IPS-11a (cell line): ENCODE measurements around the gene VPS26C.

ENCODE experiments used
- H3K4me3 ChIP-seq: one replicate; pipeline ENCODE4 v1.5.1; 2013; ENCODE audit warnings: low read depth, low read length, control low read depth

Gene VPS26C

DNA sequence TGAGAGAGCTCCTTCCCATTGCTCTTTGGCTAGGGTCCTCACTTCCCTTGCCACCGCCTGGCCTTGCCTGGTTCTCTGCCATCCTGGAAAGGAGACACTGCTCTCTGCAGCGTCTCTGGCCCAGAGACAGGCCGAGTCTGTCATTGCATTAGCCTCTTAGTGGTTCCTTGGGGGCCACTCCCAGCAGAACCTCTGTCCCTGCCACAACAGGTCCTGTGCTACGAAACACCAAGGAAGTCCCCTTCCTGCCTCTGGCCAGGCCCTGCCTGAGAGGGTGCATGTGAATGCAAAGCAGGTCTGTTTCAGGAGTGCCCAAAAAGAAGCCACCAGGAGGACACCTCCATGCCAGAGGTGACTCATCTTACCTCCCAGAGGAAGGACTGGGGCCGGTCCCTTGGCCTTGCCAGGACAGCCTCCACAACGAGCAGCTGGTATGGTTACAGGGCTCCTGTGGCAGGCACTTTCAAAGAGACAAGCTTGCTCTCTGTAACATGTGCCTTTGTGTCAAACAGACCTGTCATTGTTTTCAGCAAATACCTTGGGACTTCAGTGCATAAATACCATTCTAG, 59.6 kb downstream of the VPS26C start:
- H3K4me3 ChIP-seq = no peak overlapping the region

DNA sequence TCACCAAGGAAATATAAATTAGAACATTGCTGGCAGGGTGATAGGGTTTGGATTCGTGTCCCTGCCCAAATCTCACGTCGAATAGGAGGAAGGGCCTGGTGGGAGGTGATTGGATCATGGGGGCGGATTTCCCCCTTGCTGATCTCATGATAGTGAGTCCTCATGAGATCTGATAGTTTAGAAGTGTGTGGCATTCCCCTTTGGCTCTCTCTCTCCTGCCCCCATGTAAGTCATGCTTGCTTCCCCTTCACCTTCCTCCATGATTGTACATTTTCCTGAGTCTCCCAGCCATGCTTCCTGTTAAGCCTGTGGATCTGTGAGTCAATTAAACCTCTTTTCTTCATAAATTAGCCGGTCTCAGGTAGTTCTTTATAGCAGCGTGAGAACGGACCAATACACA, 60.6 kb downstream of the VPS26C start:
- H3K4me3 ChIP-seq = no peak overlapping the region

- H3K4me3 ChIP-seq = no peak overlapping the region
Measured at GRCh38 chr21:37204580-37204979, 62.6 kb downstream of the VPS26C start.

- H3K4me3 ChIP-seq = no peak overlapping the region
Measured at GRCh38 chr21:37202221-37203110, 64.7 kb downstream of the VPS26C start.

DNA sequence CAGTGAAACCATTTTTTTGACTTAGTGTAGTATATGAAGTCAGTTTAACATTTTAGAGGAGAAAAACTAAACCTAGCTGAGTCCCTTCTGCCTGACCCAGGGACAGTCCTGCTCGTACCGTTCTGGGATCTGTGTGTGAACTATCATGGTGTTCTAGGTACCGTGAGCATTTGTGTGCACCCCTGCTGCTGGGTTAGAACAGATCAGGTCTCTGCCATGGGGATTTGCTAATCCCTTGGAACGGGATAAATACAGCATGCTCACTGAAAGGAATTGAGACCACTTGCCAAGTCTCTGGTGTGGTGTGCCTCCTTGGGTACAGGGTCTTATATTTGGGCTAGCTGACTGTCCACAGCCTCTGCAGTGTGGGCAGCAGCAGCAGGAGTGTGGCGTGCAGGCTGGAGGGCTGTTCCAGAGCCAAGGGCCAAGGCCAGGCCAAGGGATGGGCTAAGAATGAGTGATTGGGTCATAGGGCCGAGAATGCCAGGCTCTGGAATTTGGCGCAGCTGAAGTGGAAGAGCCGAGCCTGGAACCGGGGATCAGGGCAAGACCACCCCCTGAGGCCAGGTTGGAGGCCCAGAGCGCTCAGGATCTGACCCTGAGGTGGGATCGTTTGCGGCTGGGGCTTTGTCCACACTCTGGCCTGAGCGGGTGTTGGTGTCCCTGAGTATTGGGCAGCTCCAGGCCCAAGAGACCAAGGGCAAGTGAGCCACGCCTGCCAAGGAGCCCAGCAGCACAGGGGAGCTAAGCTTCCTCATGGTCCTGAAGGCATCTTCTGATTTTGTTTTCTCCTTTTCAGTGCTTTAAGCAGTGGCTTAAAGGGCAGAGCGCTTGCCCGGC, 66.3 kb downstream of the VPS26C start:
- no peak overlapping the region for H3K4me3 ChIP-seq

DNA sequence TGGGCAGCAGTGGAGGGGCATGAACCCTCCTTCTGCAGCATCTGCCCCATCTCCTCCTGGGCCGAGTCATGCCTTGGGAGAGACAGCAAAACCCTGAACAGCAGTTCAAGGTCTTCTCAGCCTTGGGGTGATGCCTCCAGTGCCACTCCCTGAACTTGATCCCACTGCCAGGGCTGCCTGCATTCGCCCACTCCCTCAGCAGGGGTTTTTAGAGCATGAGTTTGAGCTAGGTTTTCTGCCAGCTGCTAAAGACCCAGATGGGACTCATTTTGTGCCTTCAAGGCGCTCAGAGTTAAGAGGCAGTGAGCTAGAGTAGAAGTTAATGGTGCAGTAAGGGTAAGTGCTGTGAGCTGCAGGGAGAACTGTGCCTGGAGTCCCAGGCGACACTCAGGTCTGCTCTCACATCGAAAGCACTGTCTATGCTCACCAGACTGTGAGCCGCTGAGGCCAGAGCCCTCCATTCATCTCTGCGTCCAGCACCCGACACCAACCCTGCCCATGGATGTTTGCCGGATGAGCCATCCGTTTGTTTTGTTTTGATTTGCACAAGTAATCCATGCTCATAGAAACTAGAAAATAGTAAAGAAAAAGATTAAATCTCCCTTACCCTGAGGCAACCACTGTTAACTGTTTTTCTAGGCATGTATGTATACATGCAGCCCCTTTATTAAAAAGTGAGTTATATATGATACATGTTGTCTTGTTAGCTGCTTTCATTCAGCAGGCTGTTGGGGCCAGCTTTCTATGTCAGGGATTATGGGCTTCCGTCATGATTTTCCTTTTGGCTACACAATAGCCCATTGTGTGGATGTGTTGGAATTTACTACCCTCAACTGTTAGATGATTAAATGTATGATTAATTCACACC, 67.8 kb downstream of the VPS26C start:
- H3K4me3 ChIP-seq = no peak overlapping the region

- H3K4me3 ChIP-seq = no peak overlapping the region
Measured at GRCh38 chr21:37197746-37198145, 69.4 kb downstream of the VPS26C start.

DNA sequence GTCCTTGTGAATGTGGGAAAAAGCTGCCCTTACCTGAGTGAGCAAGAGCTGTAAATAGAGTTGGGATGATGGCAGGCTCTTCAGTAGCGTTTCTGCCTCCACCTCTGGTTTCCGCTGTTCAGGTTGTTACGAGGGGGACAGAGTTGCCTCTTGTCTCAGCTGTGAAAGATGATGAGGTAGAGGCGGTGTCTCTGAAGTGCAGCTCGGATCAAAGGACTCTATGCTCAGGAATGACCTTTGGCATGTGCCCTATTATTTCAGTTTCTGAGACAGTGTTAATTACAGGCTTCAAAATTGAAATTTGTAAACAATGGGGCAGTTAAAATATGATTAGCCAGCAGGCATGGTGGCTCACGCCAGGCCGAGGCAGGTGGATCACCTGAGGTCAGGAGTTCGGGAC, 70.3 kb downstream of the VPS26C start:
- H3K4me3 ChIP-seq = no peak overlapping the region

DNA sequence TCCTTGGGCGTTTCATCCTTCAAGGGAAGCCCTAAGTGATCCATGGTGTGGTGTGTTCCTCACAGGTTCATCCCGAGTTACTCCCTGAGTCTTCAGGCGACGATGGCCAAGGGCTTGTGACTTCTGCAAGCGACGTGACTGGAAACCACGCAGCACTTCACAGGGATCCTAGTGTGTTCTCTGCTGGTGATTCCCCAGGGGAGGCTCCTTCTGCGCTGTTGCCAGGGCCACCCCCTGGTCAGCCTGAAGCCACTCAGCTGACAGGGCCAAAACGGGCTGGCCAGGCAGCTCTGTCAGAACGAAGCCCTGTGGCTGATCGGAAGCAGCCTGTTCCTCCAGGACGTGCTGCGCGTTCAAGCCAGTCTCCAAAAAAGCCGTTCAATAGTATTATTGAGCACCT, 71.5 kb downstream of the VPS26C start:
- H3K4me3 ChIP-seq = no peak overlapping the region

DNA sequence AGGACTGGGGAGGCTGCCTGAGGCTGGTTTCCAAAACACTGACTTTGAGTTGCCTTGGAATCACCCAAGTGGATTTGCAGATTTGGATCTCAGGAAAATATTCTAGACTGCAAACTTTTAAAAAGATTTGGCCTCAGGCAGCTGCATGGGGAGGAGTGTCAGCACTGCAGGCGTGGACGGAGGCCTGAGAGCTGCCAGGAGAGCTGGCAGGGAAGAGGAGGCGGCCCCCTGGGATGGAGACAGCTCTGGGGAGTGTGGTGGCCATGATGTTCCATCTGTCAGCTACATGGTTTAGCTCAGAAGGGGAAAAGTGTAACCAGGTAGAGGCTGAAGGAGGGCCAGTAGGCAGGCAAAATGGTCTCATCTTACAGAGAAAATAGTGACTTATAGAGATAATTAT, 72.1 kb downstream of the VPS26C start:
- no peak overlapping the region for H3K4me3 ChIP-seq

DNA sequence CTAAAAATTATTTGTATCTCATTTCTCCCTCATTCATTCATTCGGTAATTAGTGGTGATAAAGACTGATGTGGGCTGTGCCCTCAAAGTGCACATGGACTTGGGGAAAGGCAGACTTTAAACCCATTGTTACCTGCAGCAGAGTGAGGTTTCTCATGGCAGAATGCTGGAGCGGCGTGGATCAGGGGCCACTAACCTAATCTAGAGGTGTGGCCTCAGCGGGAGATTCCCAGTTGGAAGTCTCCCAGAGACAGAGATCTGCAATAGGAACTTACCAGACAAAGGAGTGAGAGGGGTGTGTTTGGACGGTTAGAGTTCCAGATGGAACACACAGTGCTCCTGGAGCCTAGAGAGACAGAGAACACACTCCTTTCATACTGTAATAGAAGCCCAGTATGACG, 73.5 kb downstream of the VPS26C start:
- H3K4me3 ChIP-seq = no peak overlapping the region

GRCh38 chr21:37193006-37193405, 74.1 kb downstream of the VPS26C start:
- no peak overlapping the region for H3K4me3 ChIP-seq

DNA sequence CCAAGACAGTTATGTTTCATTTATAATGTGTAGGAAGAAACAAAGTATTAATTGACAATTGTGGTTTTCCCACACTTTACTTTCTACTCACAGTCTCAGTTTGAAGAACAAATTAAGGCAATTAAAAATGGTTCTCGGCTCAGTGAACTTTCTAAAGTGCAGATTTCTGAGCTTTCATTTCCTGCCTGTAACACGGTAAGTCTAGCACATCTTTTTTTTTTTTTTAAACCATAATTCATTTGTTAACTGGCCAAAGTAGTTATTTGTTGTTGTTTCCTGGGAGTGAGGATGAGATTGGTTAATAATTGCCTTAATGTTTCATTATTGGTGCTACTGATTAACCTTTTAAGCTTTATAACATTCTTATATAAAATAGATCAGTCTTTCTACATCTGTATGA, 75.1 kb downstream of the VPS26C start:
- no peak overlapping the region for H3K4me3 ChIP-seq

GRCh38 chr21:37188825-37189224, 78.3 kb downstream of the VPS26C start:
- no peak overlapping the region for H3K4me3 ChIP-seq

GRCh38 chr21:37186983-37187382, 80.2 kb downstream of the VPS26C start:
- no peak overlapping the region for H3K4me3 ChIP-seq

DNA sequence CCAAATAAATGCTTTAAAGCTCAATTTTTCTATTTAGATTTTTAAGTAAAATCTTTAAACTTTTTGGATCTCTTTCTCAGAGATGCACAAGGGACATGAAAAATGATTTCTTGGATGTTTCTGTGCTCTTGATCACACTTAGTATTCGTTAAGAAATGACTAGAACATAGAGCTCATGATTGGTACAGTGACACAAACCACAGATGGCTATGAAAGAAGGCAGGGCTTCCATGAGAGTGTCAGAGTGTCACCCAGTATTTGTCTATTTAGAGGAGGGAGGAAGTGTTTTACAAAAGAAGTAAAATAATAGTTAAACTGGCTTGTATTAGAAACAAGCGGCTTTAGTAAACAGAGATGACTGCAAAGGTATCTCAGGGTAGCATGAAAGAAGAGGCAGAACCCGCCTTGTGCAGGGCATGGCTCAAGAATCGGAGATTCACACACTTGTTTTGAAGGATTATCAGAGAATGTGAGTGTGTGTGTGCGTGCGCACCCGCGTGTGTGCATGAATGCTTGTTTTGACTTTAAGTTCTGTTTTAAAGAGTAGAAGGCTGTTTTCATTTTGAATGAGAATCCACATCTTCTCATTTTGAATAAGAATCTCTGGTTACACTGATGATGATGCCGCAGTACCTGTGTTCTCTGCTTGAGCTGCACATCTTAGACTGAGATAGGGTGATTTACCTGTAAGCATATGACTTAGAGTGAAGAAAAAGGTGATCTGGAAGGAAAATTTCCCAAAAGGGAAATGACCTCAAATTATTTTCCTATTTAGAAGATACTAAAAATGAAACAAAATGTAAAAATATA, 82.1 kb downstream of the VPS26C start:
- H3K4me3 ChIP-seq = no peak overlapping the region

DNA sequence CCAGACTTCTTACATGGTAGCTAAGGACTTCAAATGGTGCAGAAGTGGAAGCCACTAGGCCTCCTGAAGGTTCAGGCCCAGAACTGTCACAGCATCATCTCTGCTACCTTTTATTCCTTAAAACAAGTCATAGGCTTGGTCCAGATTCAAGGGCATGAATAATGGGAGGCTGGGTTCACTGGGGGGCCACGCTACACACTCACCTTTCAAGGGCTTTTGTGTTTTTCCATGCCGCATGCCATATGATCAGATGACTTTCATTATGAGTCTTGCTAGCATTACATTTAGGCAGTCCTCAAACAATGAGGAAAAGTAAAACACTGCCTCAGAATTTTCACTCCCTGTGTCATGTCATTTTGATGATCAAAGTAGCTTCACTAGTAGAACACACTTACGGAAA, 83.4 kb downstream of the VPS26C start:
- H3K4me3 ChIP-seq = no peak overlapping the region

GRCh38 chr21:37182222-37182621, 84.9 kb downstream of the VPS26C start:
- no peak overlapping the region for H3K4me3 ChIP-seq

DNA sequence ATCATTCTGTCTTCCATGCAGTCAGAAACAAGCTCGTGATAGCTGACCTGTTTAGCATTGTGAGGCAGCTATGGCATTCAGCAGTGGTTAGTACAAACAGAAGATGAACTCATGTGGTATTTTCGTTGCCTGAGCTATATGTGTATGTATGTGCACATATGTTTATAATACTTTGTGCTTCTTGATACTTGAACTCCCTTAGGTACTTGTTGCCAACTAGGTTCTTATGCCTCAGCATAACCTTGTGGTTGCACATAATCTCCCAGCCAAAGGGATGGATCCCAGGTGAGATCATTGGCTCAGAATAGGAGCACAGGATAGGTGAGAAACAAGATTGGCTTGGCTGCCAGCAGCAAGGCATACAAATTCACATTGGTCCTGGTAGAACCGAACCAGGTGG, 86.1 kb downstream of the VPS26C start:
- no peak overlapping the region for H3K4me3 ChIP-seq

- H3K4me3 ChIP-seq = no peak overlapping the region
Measured at GRCh38 chr21:37176716-37177115, 90.4 kb downstream of the VPS26C start.
